Brain microvascular endothelial cell (primary cell): ENCODE results near the gene PTPN23.
A peak's percentile ranks its signal among the peaks of the same experiment; 100 is the strongest.

Source experiments
- DNase-seq: peaks from one replicate; pipeline ENCODE4 v3.0.0-alpha.2; 2020
- H3K27ac ChIP-seq: fragments of 250-450 bp; sonication (Bioruptor Pico); 2 replicates; pipeline ENCODE4 v1.5.1; 2020; ENCODE audit warnings: mild to moderate bottlenecking, moderate library complexity
- H3K27me3 ChIP-seq: fragments of 250-450 bp; sonication (Bioruptor Pico); replicated peaks from 2 replicates; pipeline ENCODE4 v1.5.1; 2020; ENCODE audit warnings: mild to moderate bottlenecking
- H3K36me3 ChIP-seq: fragments of 250-450 bp; sonication (Bioruptor Pico); replicated peaks from 2 replicates; pipeline ENCODE4 v1.5.1; 2020; ENCODE audit warnings: mild to moderate bottlenecking
- H3K4me3 ChIP-seq: 2 replicates; pipeline ENCODE4 v1.5.1; 2011; ENCODE audit warnings: low read depth, mild to moderate bottlenecking, control low read depth, low read length, moderate library complexity
- CTCF ChIP-seq: IDR thresholded peaks from 2 replicates; pipeline ENCODE4 v1.5.1; 2011; ENCODE audit warnings: low read depth, mild to moderate bottlenecking, moderate library complexity, low read length, control low read depth, inconsistent platforms; ENCODE audit errors: missing control alignments
- in situ Hi-C: cut with HindIII; loops from 2 replicates; pipeline ENCODE4 v1.10.0; 2017; ENCODE audit warnings: low sequenced_read_pairs, low pct_ligation_motif_present

PTPN23 gene

DNA sequence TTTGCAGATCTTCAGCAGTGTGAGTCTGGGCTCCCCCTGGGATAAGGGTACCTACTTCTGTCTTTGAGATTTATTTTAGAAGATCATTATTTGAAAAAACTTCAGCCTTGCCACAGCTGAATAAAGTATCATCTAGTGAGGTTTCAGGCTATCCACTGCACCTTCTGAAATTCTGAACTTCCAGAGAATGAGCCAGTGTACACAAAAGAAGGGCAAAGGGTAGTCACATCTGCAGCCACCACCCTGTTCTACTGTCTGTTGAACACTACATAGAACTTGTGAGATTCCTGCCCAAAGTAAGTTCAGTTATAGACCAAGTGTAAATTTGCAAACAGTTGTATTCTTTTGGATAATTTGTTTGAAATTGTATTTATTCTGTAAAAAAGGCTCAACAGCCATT lies 38.0 kb upstream of the PTPN23 start:
- in situ Hi-C loops = no loop called here
- DNase-seq = no peak
- TF ChIP-seq CTCF = no peak
- Histone ChIP-seq H3K4me3 (no peak overlapping the region), H3K27ac (no peak overlapping the region), H3K36me3 (peaks cover 39% of the 10 kb centered on the region), H3K27me3 (no peaks in the 10 kb centered on the region)

GRCh38 chr3:47343471-47343971 lies 37.3 kb upstream of the PTPN23 start:
- Histone ChIP-seq H3K27me3 (no peaks in the 10 kb centered on the region), H3K4me3 (no peak overlapping the region), H3K27ac (no peak overlapping the region), H3K36me3 (peaks cover 33% of the 10 kb centered on the region)
- in situ Hi-C loops = no loop called here
- no peak for TF ChIP-seq CTCF
- no peak for DNase-seq

DNA sequence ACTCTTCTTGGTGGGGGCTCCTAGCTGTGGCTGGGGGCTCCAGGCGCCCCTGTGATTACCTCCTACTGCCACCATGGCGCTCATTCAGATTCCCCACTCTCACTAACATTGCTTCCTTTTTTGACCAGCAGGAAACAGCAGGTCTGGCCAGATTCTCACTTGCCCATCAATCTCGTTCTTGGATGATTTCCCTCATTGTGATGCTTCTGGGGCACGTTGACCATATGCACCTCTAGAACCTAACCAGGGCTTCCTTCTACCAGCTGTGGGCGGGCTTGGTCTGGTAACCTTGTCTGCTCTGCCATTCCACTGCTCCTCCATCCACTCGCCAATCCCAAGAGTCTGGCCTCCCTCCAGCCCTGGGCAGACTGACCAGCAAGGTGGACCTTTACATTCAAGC lies 35.9 kb upstream of the PTPN23 start:
- Histone ChIP-seq H3K4me3 (no peak overlapping the region), H3K36me3 (peaks cover 24% of the 10 kb centered on the region), H3K27ac (no peak overlapping the region), H3K27me3 (no peaks in the 10 kb centered on the region)
- TF ChIP-seq CTCF = no peak
- DNase-seq = no peak
- in situ Hi-C loops = no loop called here

DNA sequence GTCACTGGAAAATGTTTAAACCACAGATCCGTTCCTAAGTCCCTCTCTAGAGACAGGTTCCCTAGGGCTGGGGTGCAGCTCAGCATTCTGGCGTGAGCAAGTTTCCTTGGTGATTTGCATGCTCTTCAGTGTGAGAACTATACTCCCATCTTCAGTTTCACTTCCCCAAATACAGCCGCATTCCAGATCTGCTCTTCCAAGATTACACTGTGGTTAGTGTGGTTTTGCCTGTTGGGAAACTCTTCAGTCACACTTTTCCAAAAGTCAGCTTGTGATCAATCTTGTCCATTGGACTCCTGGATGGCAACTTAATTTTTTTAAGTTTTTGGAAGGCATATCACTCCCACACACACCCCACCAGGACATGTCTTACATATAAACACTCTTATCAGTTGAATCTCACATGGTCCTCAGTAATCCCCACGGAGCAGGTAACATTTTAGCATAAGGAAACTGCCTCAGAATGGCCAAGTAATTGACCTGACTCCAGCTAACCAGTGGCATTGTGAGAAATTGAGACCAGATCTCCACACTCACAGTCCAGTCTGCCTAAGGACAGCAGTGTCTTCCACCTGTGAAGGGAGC lies 33.5 kb upstream of the PTPN23 start:
- H3K4me3 ChIP-seq = no peak overlapping the region
- no peaks in the 10 kb centered on the region for H3K27me3 ChIP-seq
- H3K27ac ChIP-seq = no peak overlapping the region
- H3K36me3 ChIP-seq = peaks cover 23% of the 10 kb centered on the region
- in situ Hi-C loops = no loop called here
- no peak for TF ChIP-seq CTCF
- peak; percentile 24 for DNase-seq

- TF ChIP-seq CTCF = no peak
- in situ Hi-C loops = no loop called here
- Histone ChIP-seq H3K27ac (no peak overlapping the region), H3K4me3 (no peak overlapping the region), H3K36me3 (peaks cover 13% of the 10 kb centered on the region), H3K27me3 (no peaks in the 10 kb centered on the region)
- no peak for DNase-seq
Measured at GRCh38 chr3:47348411-47349154, 32.2 kb upstream of the PTPN23 start.
